ENCODE results near the gene RBPJL.
"Not testable (repeated sequence)": the region's sequence is repeated elsewhere in the genome, so short reads cannot be mapped to it uniquely, and the experiment has no call there.

RBPJL gene

DNA sequence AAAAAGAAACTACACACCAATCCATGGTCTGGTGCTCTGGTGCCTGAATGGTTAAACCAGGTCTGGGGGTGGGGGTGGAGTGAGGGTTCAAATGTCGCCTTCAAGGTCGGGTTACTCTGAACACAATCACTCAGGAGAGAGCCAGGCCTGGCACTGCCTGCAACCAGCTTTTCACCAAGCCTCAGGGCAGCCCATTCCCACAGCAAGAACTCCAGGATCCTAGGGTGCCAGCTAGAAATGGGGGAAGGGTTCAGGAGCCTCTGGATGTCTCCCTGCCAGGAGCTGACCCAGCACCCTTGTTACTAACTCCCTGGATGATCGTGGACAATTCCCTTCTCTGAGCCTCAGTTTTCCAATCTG, 34.9 kb downstream of the RBPJL start:
- no peak for FAIRE-seq
- DNase-seq (ENCODE audit: insufficient read length, low spot score), result no peak

GRCh38 chr20:45341939-45342854, 35.6 kb downstream of the RBPJL start:
- no peak for FAIRE-seq
- no peak for DNase-seq (ENCODE audit: insufficient read length, low spot score)

DNA sequence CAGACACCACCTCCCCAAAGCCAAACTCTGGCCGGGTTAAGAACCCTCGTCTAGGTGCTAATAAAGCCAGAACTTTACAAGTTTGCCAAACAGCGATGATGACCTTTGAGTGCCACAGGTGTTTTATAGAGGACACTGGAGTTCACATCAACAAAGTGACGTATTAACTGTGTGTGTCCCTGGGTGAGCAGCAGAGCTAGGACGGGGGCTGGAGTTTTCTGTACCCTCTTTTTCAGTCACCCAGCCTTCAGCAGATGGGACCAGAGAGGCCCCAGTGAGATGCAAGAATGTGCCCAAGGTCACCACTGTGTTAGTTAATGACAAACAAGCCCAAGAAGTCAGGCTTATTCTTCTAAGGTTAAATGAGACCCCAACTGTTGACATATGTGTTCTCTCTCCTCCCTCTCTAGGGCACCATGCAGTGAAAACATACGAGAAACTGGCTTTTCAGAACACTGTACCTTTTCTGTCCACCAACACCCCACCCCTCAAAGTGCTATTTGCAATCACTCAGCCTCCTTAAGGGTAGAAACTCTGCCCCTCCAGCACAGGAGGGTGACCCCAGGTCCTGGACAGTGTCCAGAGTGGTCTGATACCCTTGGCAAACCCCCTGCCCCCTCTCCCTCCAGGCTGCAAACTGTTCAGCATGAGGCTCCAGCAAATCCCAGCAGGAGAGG, 36.4 kb downstream of the RBPJL start:
- DNase-seq (ENCODE audit: insufficient read length, low spot score), result no peak
- no peak for FAIRE-seq

GRCh38 chr20:45343532-45344167, 37.0 kb downstream of the RBPJL start:
- no peak for DNase-seq (ENCODE audit: insufficient read length, low spot score)
- FAIRE-seq, result no peak

DNA sequence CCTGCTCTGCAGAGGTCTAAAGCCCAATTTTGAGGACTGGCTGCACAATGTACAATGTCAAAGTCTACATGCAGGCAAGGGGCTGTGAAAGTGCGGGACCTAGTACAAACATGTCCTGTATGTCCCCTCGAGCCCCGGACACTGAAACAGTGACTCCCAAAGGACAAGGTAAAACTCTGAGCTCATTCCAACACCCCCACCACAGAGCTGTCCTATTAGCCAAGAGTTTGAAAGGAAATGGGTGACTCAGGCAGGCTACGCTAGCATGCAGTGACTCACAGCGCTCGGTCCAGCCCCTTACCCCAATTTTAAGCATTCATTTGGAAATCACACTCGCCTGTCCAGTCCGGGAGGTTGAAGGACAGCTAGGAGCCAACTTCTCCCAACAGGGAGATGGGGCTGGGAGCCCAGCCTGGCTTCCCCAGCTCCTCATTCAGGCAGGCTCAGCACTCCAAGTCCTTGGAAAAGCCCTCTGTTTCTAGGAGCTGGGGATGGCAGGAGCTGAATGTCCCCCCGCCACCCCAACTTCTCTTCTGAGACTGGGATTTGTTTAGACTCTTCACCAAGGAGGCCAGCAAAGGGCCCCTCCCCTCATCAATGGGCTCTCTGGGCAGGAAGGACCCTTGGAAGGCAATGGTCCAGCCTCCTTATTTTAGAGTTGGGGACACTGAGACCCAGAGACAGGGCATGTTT, 37.7 kb downstream of the RBPJL start:
- no peak for DNase-seq (ENCODE audit: insufficient read length, low spot score)

GRCh38 chr20:45345104-45345936, 38.7 kb downstream of the RBPJL start:
- FAIRE-seq (no peak), DNase-seq (ENCODE audit: insufficient read length, low spot score) (no peak)

More for the DNA sequence above, 37.7 kb downstream of the RBPJL start:
- FAIRE-seq, result no peak

DNA sequence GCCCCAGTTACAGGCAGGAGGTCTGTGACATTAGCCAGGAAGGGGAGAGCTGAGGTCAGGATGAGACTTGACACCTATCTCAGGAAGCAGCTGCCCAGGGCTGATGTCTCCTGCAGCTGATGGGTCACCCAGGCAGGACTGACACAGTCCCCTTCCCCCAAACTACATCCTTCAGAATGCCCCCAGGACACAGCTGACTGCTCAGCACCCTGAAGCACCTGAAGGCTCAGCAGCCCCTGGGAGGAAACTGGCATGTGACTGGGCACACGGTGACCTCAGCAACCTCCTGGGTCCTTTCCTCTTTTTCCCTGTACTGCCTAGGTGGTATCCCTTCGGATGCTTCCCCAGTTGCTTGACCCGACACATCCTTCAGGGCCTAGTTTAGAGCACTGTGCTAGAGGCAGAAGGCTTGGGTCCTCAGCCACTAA, 39.7 kb downstream of the RBPJL start:
- FAIRE-seq (no peak), DNase-seq (ENCODE audit: insufficient read length, low spot score) (no peak)

DNA sequence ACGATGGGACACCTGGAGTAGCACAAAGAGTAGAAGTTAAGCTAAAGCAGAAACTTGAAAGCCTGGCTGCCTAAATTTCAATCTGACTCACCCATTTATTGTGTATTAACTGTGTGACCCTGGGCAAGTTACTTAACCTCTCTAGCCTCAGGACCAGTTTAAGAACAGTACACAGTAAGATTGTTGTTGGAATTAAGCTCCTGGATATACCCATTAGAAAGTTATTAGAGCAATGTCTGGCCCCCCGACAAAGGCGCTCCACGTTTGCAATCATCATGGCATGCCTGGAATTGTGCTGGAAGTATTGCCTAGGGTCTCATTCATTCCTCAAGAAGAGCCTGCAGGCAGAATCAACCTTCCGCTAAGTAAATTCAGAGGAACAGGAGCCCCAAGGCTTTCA, 40.2 kb downstream of the RBPJL start:
- no peak for DNase-seq (ENCODE audit: insufficient read length, low spot score)
- FAIRE-seq, result no peak

DNA sequence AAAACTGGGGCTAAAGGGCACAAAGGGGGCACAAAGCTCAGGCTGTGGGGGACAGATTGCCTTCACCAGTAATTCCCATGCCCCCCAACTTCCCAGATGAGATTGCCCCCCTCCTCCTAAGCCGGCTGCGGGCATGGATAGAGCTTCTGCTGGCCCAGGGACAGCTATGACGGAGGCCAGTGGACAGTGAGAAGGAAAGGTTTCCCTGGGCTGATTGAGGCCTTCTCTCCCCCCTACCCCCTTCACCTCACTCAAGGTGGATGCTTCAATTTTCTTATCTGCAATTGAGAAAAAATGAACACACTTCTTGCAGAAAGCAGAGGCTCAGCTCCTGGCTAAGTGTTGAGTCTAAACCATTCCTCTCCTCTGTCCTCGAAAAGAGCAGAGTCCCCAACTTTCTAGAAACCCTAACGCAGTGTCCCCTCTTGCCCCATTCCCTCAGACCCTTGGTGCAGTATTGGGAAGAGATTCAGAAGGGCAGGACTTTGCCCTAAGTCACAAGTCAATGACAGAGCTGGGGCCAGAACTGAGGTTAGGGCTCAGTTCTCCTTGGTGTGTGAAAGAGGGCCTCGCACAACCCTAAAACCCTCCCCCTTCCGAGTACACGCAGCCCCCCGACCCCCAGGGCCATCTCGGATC, 40.8 kb downstream of the RBPJL start:
- no peak for FAIRE-seq
- no peak for DNase-seq (ENCODE audit: insufficient read length, low spot score)

DNA sequence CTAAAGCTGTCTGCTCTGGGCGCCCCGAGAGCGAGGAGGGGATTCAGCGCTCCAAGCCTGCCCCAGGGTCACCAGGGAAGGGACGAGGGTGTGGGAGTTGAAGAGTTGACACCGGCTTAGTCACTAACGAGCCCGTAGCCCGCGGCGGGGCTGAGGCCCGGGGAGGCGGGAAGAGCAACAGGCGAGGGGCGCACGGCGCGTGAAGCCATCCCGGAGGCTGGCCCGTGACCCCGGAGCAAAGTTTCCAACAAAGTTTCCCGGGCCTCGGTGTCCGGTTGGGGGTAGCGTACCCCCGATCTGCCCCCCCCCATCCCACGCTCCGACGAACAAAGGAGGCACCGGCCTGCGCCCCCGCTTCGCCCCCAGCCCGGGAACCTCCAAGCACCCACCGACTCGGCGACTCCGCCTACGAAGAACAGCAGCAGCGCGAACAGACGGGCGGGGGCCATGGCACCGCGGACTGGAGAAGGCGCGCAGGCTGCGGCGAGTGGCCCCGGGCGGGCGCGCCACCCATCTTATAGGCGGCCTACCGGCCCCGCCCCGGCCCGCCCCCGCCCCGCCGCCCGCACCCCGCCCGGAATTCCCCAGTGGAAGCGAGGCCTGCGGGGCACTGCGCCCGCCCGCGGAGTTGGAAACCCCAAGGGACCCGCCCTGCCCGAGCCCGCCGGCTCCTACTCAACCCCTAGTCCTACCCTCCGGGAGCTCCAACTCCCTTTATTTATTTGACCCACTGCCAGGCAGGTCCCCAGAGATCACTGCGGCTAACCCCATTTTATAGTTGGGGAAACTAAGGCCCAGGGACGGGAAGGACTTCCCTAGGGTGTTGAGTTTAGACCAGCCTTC, 41.5 kb downstream of the RBPJL start, which contains the start of gene SDC4:
Gene SDC4 (minus strand): TSS at position 489 of the 843 bp plus-strand sequence. CDS start 40 bp downstream, at position 449.
- FAIRE-seq (no peak), DNase-seq (ENCODE audit: insufficient read length, low spot score) (no peak)

DNA sequence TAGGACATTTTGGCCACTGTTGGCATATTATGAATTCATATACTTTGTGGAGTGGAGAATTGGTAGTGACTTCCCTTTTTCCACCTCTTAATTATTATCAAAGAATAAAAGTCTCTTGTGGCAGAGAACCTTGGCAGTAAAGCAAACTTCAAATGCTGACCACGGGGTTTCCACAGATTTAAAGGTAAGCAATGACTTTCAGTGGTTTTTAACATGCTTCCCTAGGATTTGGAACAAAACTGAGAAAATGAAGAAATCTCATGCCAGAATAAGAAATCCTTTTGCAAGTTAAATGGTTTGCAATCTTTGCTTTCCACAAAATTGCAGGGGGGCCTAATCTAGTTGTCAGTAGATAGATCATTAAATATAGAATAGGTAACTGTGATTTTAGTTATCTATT, 43.6 kb downstream of the RBPJL start:
- no peak for DNase-seq (ENCODE audit: insufficient read length, low spot score)
- FAIRE-seq, result no peak

DNA sequence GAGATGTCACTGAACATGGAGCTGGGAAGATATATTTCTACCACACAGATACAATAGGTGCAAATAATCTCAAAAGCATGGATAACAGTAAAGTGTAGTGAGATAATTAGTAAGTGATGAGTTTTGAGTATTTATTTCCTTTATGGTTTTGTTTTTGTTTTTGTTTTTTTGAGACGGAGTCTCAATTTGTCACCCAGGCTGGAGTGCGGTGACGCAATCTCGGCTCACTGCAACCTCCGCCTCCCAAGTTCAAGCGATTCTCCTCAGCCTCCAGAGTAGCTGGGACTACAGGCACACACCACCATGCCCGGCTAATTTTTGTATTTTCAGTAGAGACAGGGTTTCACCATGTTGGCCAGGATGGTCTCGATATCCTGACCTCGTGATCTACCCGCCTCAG, 44.2 kb downstream of the RBPJL start:
- FAIRE-seq, result not testable (repeated sequence)

GRCh38 chr20:45352729-45353128, 46.1 kb downstream of the RBPJL start:
- no peak for FAIRE-seq
- no peak for DNase-seq (ENCODE audit: insufficient read length, low spot score)

More for the DNA sequence above, 44.2 kb downstream of the RBPJL start:
- DNase-seq (ENCODE audit: insufficient read length, low spot score), result not testable (repeated sequence)

DNA sequence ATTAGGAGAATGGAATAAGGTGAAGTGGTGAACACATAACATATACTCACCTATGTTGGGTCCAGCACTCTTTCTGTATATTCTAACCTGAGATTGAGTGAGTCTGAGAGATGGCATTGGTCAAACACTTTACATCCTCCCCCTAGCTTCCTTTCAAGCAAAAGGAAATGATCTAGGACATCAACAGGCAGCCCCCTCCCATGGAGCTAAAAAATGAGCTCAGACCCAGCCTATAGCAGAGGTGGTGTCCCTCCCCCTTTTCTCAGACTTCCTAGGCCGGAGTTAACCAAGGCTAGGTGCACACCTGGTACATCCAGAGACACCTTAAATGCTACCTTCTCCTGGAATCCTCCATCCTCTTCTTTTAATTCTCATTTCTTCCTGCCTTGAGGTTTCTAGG, 47.1 kb downstream of the RBPJL start:
- FAIRE-seq (no peak), DNase-seq (ENCODE audit: insufficient read length, low spot score) (no peak)

- DNase-seq (ENCODE audit: insufficient read length, low spot score) (no peak), FAIRE-seq (no peak)
Observed at GRCh38 chr20:45354423-45355208, 48.0 kb downstream of the RBPJL start.

DNA sequence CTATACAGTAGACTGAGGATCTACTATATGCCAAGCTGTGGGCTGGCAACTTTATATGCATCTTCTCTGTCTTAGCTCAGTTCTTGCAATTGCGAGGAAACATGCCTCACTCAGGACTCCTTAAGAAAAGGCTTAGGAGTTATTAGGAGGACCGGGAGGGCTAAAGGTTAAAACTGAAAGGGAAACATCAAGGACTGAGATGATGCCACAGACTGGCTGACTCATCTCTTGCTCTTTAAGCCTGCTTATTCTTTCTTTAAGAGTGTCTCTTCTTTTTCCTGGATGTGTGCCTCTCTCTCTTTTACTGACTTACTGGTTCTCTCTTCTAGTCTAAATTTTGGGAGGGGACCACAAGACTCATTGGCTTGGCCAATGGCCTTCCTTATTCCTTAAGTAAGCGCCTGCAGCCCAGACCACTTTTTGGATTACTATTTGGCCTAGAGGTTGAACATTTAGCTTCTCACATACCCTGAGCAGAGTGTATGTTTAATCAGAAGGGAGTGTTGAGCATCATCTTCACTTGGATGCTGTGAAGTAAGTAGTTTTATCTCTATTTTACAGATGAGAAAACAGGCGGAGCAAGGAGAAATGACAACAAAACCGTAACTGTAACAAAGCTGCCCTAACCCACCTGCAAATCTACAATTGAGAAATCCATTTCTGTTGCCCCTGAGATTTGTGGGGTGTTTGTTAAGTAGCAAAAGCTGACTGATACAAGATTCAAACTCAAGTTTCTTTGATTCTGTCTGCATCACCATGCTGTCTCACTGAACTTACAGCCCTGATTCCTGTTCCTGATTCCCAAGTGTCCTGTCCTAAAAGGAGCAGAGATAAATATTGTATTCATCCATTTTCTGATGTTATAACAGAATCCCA, 48.8 kb downstream of the RBPJL start:
- no peak for FAIRE-seq
- no peak for DNase-seq (ENCODE audit: insufficient read length, low spot score)

Data from GM19239 (cell line).